T-helper 2 cell (primary cell): ENCODE data around the gene SORBS2.

ENCODE experiments used
- DNase-seq, 5 experiments: peaks; one replicate each; pipeline versions ENCODE4 v3.0.0 to v3.0.0-alpha.2; 2012 to 2022

The SORBS2 gene

GRCh38 chr4:185666156-185666555 lies 145.8 kb downstream of the SORBS2 start:
- no peak for DNase-seq

- no peak for DNase-seq
Measured at GRCh38 chr4:185665655-185666054, 146.3 kb downstream of the SORBS2 start.

- no peak for DNase-seq
Measured at GRCh38 chr4:185664481-185664880, 147.5 kb downstream of the SORBS2 start.

- no peak for DNase-seq
Measured at GRCh38 chr4:185662030-185662778, 149.8 kb downstream of the SORBS2 start.

GRCh38 chr4:185660340-185660739 lies 151.7 kb downstream of the SORBS2 start:
- no peak for DNase-seq

GRCh38 chr4:185657699-185658098 lies 154.3 kb downstream of the SORBS2 start:
- no peak for DNase-seq

GRCh38 chr4:185657183-185657582 lies 154.8 kb downstream of the SORBS2 start:
- no peak for DNase-seq

- no peak for DNase-seq
Measured at GRCh38 chr4:185656467-185656931, 155.5 kb downstream of the SORBS2 start.

- no peak for DNase-seq
Measured at GRCh38 chr4:185654965-185655554, 156.9 kb downstream of the SORBS2 start.

- no peak for DNase-seq
Measured at GRCh38 chr4:185654311-185654710, 157.7 kb downstream of the SORBS2 start.

- no peak for DNase-seq
Measured at GRCh38 chr4:185651851-185652250, 160.1 kb downstream of the SORBS2 start.

GRCh38 chr4:185651137-185651677 lies 160.8 kb downstream of the SORBS2 start:
- DNase-seq = no peak

- DNase-seq = no peak
Measured at GRCh38 chr4:185648631-185649030, 163.4 kb downstream of the SORBS2 start.

- no peak for DNase-seq
Measured at GRCh38 chr4:185645403-185645802, 166.6 kb downstream of the SORBS2 start.

- no peak for DNase-seq
Measured at GRCh38 chr4:185644408-185644807, 167.6 kb downstream of the SORBS2 start.

GRCh38 chr4:185642907-185643306 lies 169.1 kb downstream of the SORBS2 start:
- no peak for DNase-seq

- peak in 1 of 5 experiments; percentile 21 for DNase-seq
Measured at GRCh38 chr4:185640811-185641675, 171.0 kb downstream of the SORBS2 start.

GRCh38 chr4:185638548-185639301 lies 173.3 kb downstream of the SORBS2 start:
- DNase-seq = no peak

- no peak for DNase-seq
Measured at GRCh38 chr4:185638093-185638492, 173.9 kb downstream of the SORBS2 start.

- no peak for DNase-seq
Measured at GRCh38 chr4:185637163-185637875, 174.7 kb downstream of the SORBS2 start.

GRCh38 chr4:185634066-185634652 lies 177.8 kb downstream of the SORBS2 start:
- DNase-seq = peak in 1 of 5 experiments; percentile 7
